ENCODE data around the gene UBALD2. TPM values are rescaled to one million over a fixed set of nuclear protein-coding genes. Genes with fewer than 3 reads are reported as not detected.

UBALD2 gene
- total RNA-seq, 4 donors from 2014 or later = 24.8 to 42.7 (median 35.6) TPM

DNA sequence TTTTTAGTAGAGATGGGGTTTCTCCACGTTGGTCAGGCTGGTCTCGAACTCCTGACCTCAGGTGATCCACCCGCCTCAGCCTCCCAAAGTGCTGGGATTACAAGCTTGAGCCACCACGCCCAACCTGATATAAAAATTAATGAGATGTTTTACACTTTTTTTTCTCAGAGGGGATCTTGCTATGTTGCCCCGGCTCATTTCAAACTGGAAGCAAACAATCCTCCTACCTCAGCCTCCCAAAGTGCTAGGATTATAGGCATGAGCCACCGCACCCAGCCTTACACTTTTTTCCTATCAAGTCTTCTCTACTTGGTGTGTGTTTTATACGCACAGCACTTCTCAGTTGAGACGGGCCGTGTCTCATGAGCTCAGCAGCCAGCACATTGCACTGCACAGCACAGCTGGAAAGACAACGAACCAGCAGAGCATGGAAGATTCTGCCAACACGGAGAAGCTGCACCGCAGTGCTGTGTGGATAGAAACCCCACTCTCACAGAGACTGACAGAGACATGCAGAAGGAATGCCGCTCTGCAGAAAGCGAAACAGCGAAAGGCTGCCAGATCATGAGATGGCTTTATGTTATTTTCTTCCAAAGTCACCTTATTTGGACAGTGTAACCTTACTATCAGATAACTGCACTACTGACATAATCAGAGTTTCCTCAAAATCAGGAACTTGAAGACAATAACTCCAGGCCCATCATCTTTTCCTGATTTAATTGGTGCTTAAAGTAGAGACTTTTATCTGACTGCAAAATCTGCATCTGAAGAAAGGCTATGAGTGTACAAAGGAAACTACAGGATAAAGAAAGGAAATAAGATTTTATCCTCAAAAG, 49.5 kb downstream of the UBALD2 start:
- Histone ChIP-seq H3K4me1 (no peaks in the 10 kb centered on the region), H3K27ac (no peak overlapping the region), H3K9me3 (no peaks in the 10 kb centered on the region), H3K27me3 (no peaks in the 10 kb centered on the region), H3K4me3 (no peak overlapping the region), H3K36me3 (peaks cover 69% of the 10 kb centered on the region)
- WGBS = 94% methylated on average over 15 of the region's 15 CpGs
- TF ChIP-seq POLR2A (IDR thresholded peaks at IDR 0.05) (no peak), CTCF (IDR thresholded peaks at IDR 0.05) (no peak), EP300 (IDR thresholded peaks at IDR 0.05) (no peak), POLR2AphosphoS5 (IDR thresholded peaks at IDR 0.05) (no peak)
- DNase-seq (ENCODE audit: low spot score in 2 of 2) = no peak

- Histone ChIP-seq H3K4me3 (no peak overlapping the region), H3K4me1 (no peaks in the 10 kb centered on the region), H3K36me3 (peaks cover 49% of the 10 kb centered on the region), H3K9me3 (no peaks in the 10 kb centered on the region), H3K27me3 (no peaks in the 10 kb centered on the region), H3K27ac (no peak overlapping the region)
- TF ChIP-seq EP300 (IDR thresholded peaks at IDR 0.05) (no peak), CTCF (IDR thresholded peaks at IDR 0.05) (no peak), POLR2A (IDR thresholded peaks at IDR 0.05) (no peak), POLR2AphosphoS5 (IDR thresholded peaks at IDR 0.05) (no peak)
- WGBS = 87% methylated on average over 2 of the region's 2 CpGs
- no peak for DNase-seq (ENCODE audit: low spot score in 2 of 2)
Measured at GRCh38 chr17:76317535-76317934, 52.4 kb downstream of the UBALD2 start.

GRCh38 chr17:76318586-76318985, 53.4 kb downstream of the UBALD2 start:
- no peaks in the 10 kb centered on the region for H3K4me1 ChIP-seq
- no peak overlapping the region for H3K27ac ChIP-seq
- no peak overlapping the region for H3K4me3 ChIP-seq
- no peak for TF ChIP-seq EP300 (IDR thresholded peaks at IDR 0.05)
- TF ChIP-seq POLR2AphosphoS5 (IDR thresholded peaks at IDR 0.05) = no peak
- TF ChIP-seq CTCF (IDR thresholded peaks at IDR 0.05) = no peak
- TF ChIP-seq POLR2A (IDR thresholded peaks at IDR 0.05) = no peak
- no peaks in the 10 kb centered on the region for H3K9me3 ChIP-seq
- DNase-seq (ENCODE audit: low spot score in 2 of 2) = no peak
- H3K36me3 ChIP-seq = peaks cover 47% of the 10 kb centered on the region
- no peaks in the 10 kb centered on the region for H3K27me3 ChIP-seq
- WGBS = 90% methylated on average over 3 of the region's 3 CpGs

Other genes starting within 250 kb of the UBALD2 start
- gene EVPL, start 238.0 kb upstream of the UBALD2 start, total RNA-seq = 100 to 1,000 TPM; 218 to 425 (median 274) TPM
- 10 to 100 TPM; 57.5 to 90.2 (median 64.2) TPM for gene SRP68, start 192.8 kb upstream of the UBALD2 start, total RNA-seq
- gene GALR2, start 190.6 kb upstream of the UBALD2 start, total RNA-seq = 1 to 10 TPM in 1 of 4 donors, not detected in 3; 1.2 TPM
- gene ZACN, start 186.2 kb upstream of the UBALD2 start, total RNA-seq = not detected
- gene EXOC7, start 161.6 kb upstream of the UBALD2 start, total RNA-seq = 100 to 1,000 TPM in 1 of 4 donors, 10 to 100 TPM in 3; 67.4 to 108 (median 78.6) TPM
- 1 to 10 TPM; 2.1 to 3.6 (median 2.9) TPM for gene FOXJ1, start 124.1 kb upstream of the UBALD2 start, total RNA-seq
- 1 to 10 TPM in 3 of 4 donors, under 1 TPM in 1; 0.85 to 3.4 (median 1.3) TPM for gene RNF157, start 24.9 kb upstream of the UBALD2 start, total RNA-seq
- 1 to 10 TPM; 2.3 to 3.1 (median 2.7) TPM for gene QRICH2, start 42.9 kb downstream of the UBALD2 start, total RNA-seq
- 10 to 100 TPM; 47.3 to 83.9 (median 63.8) TPM for gene PRPSAP1, start 88.6 kb downstream of the UBALD2 start, total RNA-seq
- gene SPHK1, start 119.3 kb downstream of the UBALD2 start, total RNA-seq = 10 to 100 TPM; 10.5 to 17.9 (median 12.5) TPM
- 10 to 100 TPM; 31.3 to 42.0 (median 37.7) TPM for gene UBE2O, start 187.8 kb downstream of the UBALD2 start, total RNA-seq
- not detected for gene AANAT, start 202.3 kb downstream of the UBALD2 start, total RNA-seq
- 10 to 100 TPM; 45.9 to 82.6 (median 52.6) TPM for gene RHBDF2, start 236.1 kb downstream of the UBALD2 start, total RNA-seq